B cell (primary cell): ENCODE measurements around the gene QSOX1.

Experiments used
- EZH2 ChIP-seq: IDR thresholded peaks from 2 replicates; pipeline ENCODE4 v1.6.1; 2012; ENCODE audit warnings: borderline replicate concordance, low read depth, mild to moderate bottlenecking, moderate library complexity, low read length; ENCODE audit not compliant: insufficient read depth, poor library complexity, severe bottlenecking
- TF ChIP-seq, protein P1 (sequence below): fragments of 200-600 bp; IDR thresholded peaks from one replicate; pipeline ENCODE4 v1.8.0; 2022; ENCODE audit warnings: antibody characterized with exemption, mild to moderate bottlenecking

DNA sequence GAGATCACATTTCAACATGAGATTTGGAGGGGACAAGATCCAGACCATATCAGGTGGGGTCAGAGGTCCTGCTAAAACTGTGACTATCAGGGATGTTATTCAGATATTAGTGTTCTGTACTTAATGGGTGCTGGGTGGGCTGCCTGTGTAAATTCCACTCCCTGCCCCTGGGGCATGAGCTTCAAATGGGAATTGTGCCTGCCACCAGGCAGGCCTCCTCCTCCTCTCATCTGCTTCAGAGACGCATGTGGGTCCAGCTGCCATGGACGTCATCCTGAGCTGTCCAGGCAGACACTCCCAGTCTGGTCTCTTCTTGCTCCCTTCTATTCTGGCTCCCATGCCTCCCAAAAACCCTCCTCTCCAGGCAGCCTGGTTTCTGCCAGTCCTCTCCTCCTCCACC, 10.4 kb downstream of the QSOX1 start:
- no peak for TF ChIP-seq EZH2
- TF ChIP-seq, protein P1, sequence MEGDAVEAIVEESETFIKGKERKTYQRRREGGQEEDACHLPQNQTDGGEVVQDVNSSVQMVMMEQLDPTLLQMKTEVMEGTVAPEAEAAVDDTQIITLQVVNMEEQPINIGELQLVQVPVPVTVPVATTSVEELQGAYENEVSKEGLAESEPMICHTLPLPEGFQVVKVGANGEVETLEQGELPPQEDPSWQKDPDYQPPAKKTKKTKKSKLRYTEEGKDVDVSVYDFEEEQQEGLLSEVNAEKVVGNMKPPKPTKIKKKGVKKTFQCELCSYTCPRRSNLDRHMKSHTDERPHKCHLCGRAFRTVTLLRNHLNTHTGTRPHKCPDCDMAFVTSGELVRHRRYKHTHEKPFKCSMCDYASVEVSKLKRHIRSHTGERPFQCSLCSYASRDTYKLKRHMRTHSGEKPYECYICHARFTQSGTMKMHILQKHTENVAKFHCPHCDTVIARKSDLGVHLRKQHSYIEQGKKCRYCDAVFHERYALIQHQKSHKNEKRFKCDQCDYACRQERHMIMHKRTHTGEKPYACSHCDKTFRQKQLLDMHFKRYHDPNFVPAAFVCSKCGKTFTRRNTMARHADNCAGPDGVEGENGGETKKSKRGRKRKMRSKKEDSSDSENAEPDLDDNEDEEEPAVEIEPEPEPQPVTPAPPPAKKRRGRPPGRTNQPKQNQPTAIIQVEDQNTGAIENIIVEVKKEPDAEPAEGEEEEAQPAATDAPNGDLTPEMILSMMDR: no peak
